Right lobe of liver (tissue), 6 donors: ENCODE data around the gene C19orf47. TPM values are rescaled to one million over a fixed set of nuclear protein-coding genes. Genes with fewer than 3 reads are reported as not detected.

ENCODE experiments used
- ATAC-seq, 4 donors: fragments of 200-7000 bp; cut with Tn5 transposase; one replicate each; pipeline ENCODE4 v1.9.1; 2020; ENCODE audit warnings: mild to moderate bottlenecking in 4 of 4, moderate library complexity in 4 of 4
- DNase-seq, 3 donors: peaks; one replicate each; pipeline ENCODE4 v3.0.0-alpha.2; 2020
- H3K27ac ChIP-seq, 3 donors: fragments of 200-600 bp; one replicate each; pipeline ENCODE4 v1.8.0; 2022
- H3K27me3 ChIP-seq, 2 donors: fragments of 200-600 bp; one replicate each; pipeline ENCODE4 v1.8.0; 2022
- H3K36me3 ChIP-seq, 4 donors: fragments of 200-600 bp; sonication (generic) in 1 of 4; one replicate each; pipeline versions ENCODE4 v1.5.1 to v1.8.0; 2017 to 2022; ENCODE audit warnings: control low read depth in 1 of 4
- H3K4me1 ChIP-seq, 4 donors: fragments of 200-600 bp; sonication (generic) in 1 of 4; one replicate each; pipeline versions ENCODE4 v1.5.1 to v1.8.0; 2017 to 2022; ENCODE audit warnings: control low read depth in 1 of 4
- H3K4me3 ChIP-seq, 3 donors: fragments of 200-600 bp; one replicate each; pipeline ENCODE4 v1.8.0; 2022
- H3K9me3 ChIP-seq, 4 donors: fragments of 200-600 bp; sonication (generic) in 1 of 4; one replicate each; pipeline versions ENCODE4 v1.5.1 to v1.8.0; 2017 to 2022; ENCODE audit warnings: control low read depth in 1 of 4
- CTCF ChIP-seq, 4 donors: fragments of 200-600 bp in 3 of 4; fragments of 450-650 bp in 1 of 4; IDR thresholded peaks; one replicate each; pipeline versions ENCODE4 v1.5.1 to v1.8.0; 2016 to 2022; ENCODE audit warnings: antibody characterized with exemption in 4 of 4, mild to moderate bottlenecking in 2 of 4
- POLR2A ChIP-seq: fragments of 450-650 bp; IDR thresholded peaks from one replicate; pipeline ENCODE4 v1.6.1; 2017; ENCODE audit warnings: antibody characterized with exemption, mild to moderate bottlenecking
- WGBS: methylation state at CpG from one replicate; pipeline ENCODE4 v1.1.6; 2018; ENCODE audit warnings: low coverage, low lambda C conversion rate; ENCODE audit not compliant: insufficient coverage; ENCODE audit errors: missing lambda C conversion rate; 5-methylcytosine and 5-hydroxymethylcytosine counted together
- intact Hi-C, 2 donors: fragments of 100-400 bp; cut with DNase I; formaldehyde crosslinking; loops; one replicate each; pipeline versions ENCODE4 v1.11.2 to v1.14.1; 2022
- long read RNA-seq: library from polyadenylated mRNA; unstranded; transcript quantifications from one replicate; pipeline ENCODE4 v2.0.0, GENCODE V29; 2019
- total RNA-seq, 6 experiments: library from RNA; depleted of rRNA in 2 of 6; stranded (reverse); fragments of >200 nt in 2 of 6; fragmentation: NEBNext Ultra II Directional in 3 of 6; extraction: Animal tissue kit (Norgen Biotek cat#: 25700) in 3 of 6; gene quantifications; one replicate each; pipeline versions ENCODE4 v1.1.0 to v1.2.4, GENCODE V29; 2016 to 2023
- donor health status: DM: no; HTN: yes; CAD: no.
- donor health status: DM: no; HTN: no; CAD: no.
- donor health status: DM: no; HTN: no; CAD: no.
- donor health status: DM: no; HTN: yes; CAD: no.
- donor health status: DM: no; HTN: yes; CAD: no.

The C19orf47 gene
- total RNA-seq, result 1 to 10 TPM; 4.8 to 8.1 (median 5.5) TPM
- long read RNA-seq, result 0 reads

- 0% methylated on average over 48 of the region's 77 CpGs for WGBS
- intact Hi-C loops, result no loop called here
- peak; percentile 71 for TF ChIP-seq POLR2A
- TF ChIP-seq CTCF (IDR thresholded peaks at IDR 0.05), result no peak
Measured at GRCh38 chr19:40348125-40348913, at the start of gene C19orf47, which contains the start of gene PLD3. TSS of gene C19orf47 (minus strand) at chr19:40348397. CDS start at chr19:40341857, 6,540 bp downstream. TSS of gene PLD3 (plus strand) at chr19:40348695. CDS start at chr19:40366484, 17,789 bp downstream.

DNA sequence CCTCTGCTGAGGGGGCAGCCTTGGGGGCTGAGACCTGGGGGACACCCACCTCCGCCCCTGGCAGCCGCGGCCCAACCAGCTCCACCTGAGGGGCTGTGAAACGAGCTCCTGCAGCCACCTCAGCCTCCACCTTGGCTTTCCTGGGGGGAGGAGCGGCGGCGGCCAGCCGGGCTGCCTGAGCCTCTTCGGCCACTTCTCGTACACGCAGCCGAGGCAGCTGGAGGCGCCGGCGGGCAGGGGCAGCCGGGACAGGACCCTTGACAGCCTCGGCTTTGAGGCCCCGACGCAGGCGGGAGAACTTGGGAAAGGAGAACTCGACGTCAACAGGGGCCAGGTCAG, 49.3 kb upstream of the C19orf47 start:
- no peak for ATAC-seq

More at GRCh38 chr19:40348125-40348913, at the start of gene C19orf47, which contains the start of gene PLD3:
- Histone ChIP-seq H3K9me3 (no peaks in the 10 kb centered on the region), H3K27me3 (no peaks in the 10 kb centered on the region), H3K4me1 (peaks cover 0 to 16% (median 6%) of the 10 kb centered on the region in 4 donors), H3K27ac (peak within 1 kb of the TSS; percentile 37 to 71 (median 69)), H3K36me3 (no peaks in the 10 kb centered on the region), H3K4me3 (peak within 1 kb of the TSS; percentile 68 to 93 (median 91))
- DNase-seq (peak; percentile 100), ATAC-seq (peak; percentile 97 to 99 (median 98))

DNA sequence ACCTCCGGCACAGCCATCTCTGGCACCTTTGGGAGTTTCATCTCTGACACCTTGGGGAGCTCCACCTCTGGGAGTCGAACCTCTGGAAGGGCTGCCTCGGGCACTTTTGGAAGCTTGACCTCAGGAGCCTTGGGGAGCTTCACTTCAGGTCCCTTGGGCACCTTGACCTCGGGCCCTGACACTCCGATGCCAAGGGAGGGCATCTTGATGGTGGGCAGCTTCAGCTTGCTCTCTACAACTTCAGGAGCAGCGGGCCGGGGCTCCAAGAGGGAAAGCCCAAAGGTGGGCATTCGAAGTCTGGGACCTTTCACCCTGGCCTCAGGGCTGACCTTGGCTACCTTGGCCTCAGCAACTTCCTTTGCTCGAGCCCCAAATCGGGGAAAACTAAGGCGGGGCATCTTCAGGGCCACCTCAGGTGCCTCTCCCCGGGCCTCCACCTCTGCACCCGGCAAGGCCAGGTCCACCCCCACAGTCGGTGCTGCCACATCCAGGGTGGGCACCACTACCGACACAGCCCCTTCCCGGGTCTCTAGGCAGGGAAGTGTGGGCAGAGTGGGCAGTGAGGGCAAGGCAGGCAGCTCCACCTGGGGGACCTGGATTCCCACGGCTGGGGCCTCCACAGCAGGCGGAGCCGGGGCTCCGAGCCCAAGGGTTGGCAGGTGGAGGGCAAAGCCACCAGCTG, 48.8 kb upstream of the C19orf47 start:
- 83% methylated on average over 5 of the region's 20 CpGs for WGBS
- DNase-seq (no peak), ATAC-seq (no peak)
- Histone ChIP-seq H3K27me3 (no peaks in the 10 kb centered on the region), H3K9me3 (no peaks in the 10 kb centered on the region), H3K27ac (no peak overlapping the region), H3K4me3 (no peak overlapping the region), H3K36me3 (no peaks in the 10 kb centered on the region), H3K4me1 (no peaks in the 10 kb centered on the region)
- TF ChIP-seq CTCF (IDR thresholded peaks at IDR 0.05) (no peak), POLR2A (no peak)
- intact Hi-C loops, result no loop called here

More for the DNA sequence above, 49.3 kb upstream of the C19orf47 start:
- TF ChIP-seq POLR2A (no peak), CTCF (IDR thresholded peaks at IDR 0.05) (no peak)
- Histone ChIP-seq H3K27ac (no peak overlapping the region), H3K4me1 (no peaks in the 10 kb centered on the region), H3K36me3 (no peaks in the 10 kb centered on the region), H3K4me3 (no peak overlapping the region), H3K27me3 (no peaks in the 10 kb centered on the region), H3K9me3 (no peaks in the 10 kb centered on the region)
- intact Hi-C loops, result no loop called here
- WGBS, result 90% methylated on average over 2 of the region's 22 CpGs
- DNase-seq, result no peak

DNA sequence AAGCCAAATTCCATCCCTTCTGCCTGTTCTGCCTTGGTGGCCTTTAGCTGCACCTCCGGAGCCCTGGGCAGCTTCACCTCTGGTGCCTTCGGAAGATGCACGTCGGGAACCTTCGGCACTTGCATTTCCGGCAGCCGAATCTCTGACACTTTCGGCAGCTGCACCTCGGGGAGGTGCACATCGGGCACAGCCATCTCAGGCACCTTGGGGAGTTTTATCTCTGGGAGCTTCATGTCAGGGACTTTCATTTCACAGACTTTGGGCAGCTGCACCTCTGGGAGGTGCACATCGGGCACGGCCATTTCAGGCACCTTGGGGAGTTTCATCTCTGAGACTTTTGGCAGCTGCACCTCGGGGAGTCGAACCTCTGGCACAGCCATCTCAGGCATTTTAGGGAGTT, 47.8 kb upstream of the C19orf47 start:
- no peak for DNase-seq
- 86% methylated on average over 9 of the region's 14 CpGs for WGBS
- intact Hi-C loops, result no loop called here
- Histone ChIP-seq H3K9me3 (no peaks in the 10 kb centered on the region), H3K27ac (no peak overlapping the region), H3K36me3 (no peaks in the 10 kb centered on the region), H3K27me3 (no peaks in the 10 kb centered on the region), H3K4me1 (no peaks in the 10 kb centered on the region), H3K4me3 (no peak overlapping the region)
- TF ChIP-seq POLR2A (no peak), CTCF (IDR thresholded peaks at IDR 0.05) (no peak)
- ATAC-seq, result no peak
